HG03135 (cell line): Measurements from ENCODE around the gene DPEP3.
"Not testable (repeated sequence)": the region's sequence is repeated elsewhere in the genome, so short reads cannot be mapped to it uniquely, and the experiment has no call there.

ENCODE experiments used
- ATAC-seq: cut with Tn5 transposase; IDR thresholded peaks from one replicate; pipeline ENCODE4 v1.9.1; 2021; ENCODE audit warnings: mild to moderate bottlenecking, moderate library complexity; ENCODE audit not compliant: unreplicated experiment

DPEP3 gene

DNA sequence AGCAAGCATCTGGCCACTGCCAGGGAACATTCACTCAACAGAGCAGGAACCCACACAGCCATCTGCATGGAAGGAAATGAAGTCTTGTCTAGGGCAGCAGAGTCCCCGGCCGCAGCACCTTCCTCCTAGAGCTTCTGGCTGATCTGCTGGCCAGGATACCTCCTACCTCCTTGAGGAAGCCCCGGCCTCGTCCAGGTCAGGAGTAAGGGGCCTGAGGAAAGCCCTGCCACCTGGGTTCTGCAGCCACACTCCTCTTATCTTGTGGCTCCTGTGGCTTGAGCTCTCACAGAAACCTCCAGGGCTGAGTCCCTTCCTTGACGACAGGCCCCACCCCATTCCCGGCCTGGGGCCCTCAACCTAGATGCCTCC, 13.7 kb upstream of the DPEP3 start:
- not testable (repeated sequence) for ATAC-seq

DNA sequence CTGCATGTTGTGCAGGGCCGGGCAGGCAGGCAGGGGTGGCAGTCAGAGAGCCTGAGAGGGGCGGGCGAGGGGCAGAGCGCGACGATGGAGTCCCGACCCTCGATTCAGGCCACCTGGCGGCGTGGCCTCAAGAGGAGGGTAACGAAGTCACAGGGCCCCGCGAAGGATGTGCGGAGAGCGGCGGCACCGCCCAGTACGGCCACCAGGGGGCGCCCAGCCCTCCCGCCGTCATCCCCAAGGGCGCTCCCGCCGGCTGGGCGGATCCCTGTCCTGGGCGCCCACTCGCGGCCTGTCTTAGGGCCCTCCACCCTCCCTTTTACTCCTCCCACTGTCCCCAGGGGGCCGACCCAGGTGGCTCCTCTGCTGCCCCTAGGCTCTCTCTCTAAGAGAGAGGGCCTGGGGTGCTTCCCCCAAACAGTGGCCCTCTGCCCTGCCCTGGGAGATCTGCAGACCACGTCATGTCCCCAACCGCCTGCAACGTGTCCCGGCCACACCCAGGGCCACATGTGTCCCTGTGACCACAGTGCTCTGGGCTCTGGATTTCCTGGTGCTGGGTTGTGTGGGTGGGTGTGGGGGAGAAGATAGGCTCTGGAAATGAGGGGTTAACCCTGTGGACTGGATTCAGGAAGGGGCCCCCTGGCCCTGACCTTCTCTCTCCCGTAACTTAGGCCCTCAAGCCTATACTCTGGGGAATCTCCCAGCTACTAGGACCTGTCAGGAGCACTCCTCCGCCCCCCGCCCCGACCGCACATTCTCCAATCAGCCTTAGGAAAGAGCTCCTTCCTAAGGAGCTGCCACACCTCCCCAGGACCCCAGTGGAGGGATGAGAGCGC, 13.1 kb upstream of the DPEP3 start:
- ATAC-seq, result peak; percentile 67

DNA sequence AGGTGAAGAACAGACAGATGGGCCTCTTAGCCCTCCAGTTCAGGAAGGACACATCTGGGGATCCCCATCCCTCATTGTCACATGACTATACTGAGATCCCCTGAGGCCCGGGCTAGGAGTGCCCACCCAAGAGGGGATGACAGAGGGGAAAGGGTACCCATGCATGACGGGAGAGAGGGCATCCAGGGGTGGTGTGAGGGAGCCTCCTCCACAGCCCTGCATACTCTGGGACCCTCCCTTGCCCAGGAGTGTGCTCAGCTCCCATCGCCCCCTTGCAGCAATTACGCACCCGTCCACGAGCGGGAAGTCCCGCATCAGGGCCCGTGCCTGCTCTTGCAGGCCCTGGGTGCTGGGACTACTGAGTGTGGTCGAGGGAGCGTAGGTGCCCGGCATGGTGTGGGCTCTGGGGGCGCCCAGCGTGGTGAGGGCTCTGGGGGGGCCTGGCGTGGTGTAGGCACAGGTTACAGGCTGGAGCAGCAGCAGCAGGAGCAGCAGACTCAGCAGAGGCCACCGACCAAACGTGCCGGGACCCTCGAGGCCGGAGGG, 12.4 kb upstream of the DPEP3 start:
- ATAC-seq, result no peak

DNA sequence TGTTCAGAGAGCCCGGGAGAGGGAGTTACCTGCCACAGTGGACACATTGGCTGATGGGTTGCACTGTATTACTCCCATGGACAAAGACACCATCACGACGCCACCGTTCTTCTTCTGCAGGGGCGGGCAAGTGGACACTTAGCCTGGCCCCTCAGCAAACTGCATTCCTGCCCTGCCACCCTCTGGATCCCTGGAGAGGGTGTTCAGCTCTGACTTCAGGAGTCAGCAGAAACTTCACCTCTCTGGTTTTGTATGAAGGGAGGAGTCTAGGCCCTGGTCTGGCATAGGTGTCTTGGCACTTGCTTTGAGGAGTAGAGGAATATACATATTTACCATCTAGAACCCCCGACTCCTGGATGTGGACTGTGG, 9.7 kb upstream of the DPEP3 start:
- ATAC-seq, result no peak

DNA sequence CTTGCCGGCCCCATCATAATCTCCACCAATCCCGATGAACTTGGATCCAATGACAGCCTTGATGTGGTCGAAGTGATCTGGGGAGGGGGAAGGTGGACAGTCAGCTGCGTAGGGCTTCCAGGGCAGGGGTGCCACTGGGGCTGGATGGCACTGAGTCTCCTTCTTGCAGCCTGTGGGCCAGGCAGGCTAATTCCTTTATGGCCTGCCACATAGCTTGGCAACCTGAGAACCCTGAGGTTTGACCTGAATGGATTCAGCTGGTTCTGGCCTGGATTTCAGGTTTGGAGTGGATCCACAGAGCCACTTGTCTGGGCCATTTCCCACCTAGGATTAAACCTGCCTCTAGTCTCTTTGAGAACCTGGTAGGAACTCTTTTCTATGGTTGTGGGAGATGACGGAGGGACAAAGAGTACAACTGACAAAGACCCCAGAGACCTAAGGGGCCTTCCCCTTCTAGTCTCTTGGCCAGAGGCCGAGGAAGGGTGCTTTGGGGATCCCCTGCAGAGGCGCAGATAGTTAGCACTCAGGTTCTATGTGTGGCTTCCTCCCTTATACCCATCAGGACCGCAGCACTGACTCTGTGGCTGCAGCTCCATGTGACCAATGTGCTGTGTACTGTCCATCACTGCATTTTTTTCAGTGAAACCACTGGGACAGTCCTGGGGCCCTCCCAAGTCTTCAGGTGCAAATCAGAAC, 9.2 kb upstream of the DPEP3 start:
- no peak for ATAC-seq

DNA sequence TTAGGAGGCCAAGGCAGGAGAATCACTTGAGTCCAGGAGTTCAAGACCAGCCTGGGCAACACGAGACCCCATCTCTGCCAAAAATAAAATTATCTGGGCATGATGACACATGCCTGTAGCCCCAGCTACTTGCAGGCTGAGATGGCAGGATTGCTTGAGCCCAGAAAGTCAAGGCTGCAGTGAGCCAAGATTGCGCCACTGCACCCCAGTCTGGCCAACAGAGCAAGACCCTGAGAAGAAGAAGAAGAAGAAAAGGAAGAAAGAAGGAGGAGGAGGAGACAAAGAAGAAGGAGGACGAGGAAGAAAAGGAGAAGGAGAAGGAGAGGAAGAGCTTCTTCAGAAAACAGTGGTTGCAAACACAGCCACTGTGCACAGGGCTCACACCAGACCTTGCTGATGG, 8.4 kb upstream of the DPEP3 start:
- no peak for ATAC-seq

DNA sequence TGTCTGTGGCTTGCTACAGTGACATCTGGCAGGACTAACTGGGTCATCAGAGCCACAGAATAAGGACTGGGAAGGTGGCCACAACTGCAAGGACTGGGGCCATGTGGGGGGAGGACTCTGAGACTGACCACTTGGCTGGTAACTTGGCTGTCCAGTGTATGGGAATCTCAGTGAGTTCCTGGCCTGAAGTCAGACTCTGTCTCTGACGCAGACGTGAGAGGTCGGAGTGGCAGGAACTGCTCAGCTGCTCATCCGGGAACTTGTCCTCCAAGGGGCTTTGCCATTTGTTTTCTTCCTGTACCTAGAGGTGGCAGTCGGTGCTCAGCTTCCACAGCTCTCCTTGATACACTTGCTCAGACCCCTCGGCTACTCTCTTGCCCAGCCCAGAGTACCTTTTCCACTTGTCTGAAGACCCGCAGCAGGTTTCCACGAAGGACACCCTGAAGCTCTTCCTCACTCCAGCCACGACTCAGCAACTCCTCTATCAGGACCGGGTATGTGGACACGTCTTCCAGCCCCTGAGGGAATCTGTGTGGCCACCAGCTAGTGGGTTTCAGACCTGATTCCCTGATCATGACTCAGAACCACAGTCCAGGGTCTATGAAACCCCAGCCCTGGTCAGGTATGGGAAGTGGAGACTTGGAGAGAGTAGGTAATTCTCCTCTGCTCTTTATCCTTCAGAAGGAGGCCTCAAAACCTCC, 7.3 kb upstream of the DPEP3 start:
- ATAC-seq, result no peak

DNA sequence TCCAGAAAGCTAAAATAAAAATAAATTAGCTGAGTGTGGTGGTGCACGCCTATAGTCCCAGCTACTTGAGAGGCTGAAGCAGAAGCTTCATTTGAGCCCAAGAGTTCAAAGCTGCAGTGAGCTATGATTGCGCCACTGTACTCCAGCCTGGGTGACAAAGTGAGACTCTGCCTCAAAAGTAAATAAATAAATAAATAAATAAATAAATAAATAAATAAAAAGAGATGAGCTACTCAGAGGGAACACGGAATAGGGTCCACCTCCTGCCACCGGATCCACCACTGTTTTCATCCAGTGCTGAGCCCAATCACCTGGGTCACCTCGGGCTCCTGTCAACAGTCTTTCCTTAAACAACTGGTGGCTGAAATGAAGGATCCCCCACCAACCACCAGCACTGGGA, 6.7 kb upstream of the DPEP3 start:
- ATAC-seq, result no peak

DNA sequence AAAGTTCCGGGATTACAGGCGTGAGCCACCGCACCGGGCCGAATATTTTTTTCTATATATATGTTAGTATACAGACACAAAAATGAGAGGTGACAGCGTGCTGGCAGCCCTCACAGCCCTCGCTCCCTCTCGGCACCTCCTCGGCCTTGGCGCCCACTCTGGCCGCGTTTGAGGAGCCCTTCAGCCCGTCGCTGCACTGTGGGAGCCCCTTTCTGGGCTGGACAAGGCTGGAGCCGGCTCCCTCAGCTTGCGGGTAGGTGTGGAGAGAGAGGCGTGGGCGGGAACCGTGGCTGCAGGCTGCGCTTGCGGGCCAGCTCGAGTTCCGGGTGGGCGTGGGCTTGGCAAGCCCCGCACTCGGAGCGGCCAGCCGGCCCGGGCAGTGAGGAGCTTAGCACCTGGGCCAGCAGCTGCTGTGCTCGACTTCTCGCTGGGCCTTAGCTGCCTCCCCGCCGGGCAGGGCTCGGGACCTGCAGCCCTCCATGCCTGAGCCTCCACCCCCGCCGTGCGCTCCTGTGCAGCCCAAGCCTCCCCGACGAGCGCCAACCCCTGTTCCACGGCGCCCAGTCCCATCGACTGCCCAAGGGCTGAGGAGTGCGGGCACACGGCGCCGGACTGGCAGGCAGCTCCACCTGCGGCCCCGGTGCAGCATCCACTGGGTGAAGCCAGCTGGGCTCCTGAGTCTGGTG, 1.9 kb upstream of the DPEP3 start:
- ATAC-seq, result no peak

DNA sequence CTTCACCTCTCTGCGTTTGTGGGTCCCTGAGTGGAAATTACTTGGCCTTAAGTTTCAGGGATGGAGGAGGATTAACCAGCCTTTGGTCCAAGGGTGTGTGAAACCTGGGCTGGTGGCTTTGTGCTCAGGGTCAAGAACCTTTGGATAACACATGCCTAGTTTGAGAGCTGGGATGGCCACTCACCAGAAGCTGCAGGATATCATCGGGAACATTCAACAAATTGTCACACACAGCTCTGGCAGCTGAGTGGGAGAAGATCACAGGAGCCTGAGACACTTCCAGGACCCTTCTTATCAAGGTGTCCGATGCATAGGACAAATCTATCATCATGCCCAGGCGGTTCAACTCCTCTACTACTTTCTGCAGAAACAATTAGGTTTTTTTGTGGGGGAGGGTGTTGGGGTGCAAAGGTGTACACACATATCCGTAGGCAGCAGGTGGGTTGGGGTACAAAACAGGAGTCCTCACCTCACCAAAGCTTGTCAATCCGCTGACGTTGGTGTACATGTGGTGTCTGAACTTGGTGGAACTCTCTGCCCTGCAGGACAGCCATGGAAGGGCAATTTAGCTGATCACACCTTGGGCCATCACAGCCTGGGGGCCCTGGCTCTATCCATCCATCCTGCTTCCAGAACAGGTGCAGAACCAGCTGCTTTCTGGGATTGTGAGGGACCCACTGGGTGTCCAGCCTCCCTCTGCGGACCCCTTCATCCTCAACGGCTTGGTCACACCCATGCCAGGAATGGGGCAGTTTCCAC, 2.7 kb downstream of the DPEP3 start:
- no peak for ATAC-seq

DNA sequence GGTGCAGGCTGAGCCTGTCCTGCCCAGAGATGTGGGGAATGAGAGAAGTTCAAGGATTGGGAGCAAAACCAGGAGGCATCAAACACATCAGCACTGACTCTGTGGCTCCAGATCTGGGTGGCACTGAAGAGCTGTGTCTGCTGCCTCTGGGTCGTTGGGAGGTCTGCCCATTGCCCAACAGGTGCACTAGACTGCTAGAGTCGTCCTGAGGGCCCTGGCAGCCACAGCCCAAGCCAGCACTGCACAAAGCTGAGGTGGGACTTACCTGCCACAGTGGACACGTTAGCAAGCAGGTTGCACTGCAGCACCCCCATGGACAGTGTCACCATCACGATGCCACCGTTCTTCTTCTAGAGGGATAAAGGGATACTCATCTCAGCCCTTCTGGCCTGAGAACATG, 3.3 kb downstream of the DPEP3 start:
- no peak for ATAC-seq

DNA sequence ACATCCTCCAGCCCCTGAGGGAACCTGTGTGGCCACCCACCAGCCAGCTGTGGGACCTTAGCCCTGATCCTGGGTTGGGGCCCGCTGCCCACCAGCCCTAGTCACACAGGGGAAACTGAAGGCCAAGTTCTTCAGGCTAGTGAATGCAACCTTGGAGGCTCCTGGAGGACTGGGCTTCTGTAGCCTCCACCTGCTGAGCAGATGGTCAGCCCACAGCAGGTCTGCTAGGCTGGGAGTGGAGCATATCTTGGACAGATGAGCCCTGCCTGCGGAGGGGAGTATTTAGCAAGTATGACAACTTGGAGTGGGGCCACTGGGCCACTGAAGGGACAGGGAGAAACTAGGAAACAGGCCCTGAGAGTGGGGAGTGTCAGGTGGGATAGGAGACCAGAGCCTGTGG, 4.1 kb downstream of the DPEP3 start:
- no peak for ATAC-seq

DNA sequence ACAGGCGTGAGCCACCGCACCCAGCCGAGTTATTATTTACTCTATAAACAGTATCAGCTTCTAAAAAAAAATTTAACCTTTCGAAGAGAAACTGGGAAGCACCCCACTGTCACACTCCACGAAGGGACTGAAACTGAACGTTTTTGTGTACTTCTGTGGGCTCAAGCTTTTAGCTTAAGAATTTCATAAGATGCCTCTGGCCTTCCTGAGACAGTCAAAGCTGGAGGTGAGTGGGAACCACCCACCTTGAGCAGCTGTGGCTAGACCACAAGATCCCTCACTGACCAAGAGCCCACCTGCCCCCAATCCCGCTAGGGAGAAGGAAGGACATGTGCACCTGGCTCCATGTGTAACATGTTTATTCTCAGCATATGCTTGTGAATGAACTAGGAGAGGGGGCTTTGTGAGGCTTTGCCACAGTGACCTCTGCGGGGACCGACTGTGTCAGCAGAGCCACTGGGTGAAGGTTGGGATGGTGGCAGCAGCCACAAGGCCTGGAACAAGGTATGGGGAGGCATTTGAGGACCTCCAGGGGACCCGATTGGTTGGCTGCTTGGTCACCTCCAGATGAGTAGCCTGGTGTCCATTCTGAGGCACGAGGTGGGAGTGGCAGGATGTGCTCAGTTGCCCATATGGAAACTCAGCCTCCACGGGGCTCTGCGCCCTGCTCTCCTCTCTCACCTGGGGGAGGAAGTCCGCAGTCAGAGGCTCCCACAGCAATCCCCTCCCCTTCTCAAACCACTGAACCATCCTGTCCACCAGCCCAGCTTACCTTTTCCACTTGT, 4.8 kb downstream of the DPEP3 start:
- no peak for ATAC-seq

DNA sequence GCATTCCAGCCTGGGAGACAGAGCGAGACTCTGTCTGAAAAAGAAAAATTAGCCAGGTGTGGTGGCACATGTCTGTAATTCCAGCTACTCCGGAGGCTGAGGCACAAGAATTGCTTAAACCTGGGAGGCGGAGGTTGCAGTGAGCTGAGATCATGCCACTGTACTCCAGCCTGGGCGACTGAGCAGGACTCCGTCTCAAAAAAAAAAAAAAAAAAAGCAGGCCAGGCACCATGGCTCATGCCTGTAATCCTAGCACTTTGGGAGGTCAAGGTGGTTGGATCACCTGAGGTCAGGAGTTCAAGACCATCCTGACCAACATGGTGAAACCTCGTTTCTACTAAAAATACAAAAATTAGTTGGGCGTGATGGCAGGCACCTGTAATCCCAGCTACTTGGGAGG, 8.0 kb downstream of the DPEP3 start:
- ATAC-seq, result not testable (repeated sequence)

DNA sequence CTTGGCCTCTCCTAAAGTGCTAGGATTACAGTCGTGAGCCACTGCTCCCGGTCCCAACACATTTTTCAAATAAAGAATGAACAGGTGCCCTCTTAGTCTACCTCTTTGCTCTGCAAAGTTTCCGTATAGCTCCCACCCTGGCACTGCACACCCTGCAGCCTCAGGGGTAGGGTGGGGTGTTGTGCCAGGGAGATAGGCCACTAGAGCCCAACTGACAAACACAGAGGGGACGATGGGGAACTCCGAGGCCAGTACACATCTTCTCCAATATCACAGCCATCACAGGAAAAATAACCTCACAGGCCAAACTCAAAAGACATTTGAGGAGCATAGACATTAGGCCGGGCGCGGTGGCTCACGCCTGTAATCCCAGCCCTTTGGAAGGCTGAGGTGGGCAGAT, 9.2 kb downstream of the DPEP3 start:
- ATAC-seq, result no peak

DNA sequence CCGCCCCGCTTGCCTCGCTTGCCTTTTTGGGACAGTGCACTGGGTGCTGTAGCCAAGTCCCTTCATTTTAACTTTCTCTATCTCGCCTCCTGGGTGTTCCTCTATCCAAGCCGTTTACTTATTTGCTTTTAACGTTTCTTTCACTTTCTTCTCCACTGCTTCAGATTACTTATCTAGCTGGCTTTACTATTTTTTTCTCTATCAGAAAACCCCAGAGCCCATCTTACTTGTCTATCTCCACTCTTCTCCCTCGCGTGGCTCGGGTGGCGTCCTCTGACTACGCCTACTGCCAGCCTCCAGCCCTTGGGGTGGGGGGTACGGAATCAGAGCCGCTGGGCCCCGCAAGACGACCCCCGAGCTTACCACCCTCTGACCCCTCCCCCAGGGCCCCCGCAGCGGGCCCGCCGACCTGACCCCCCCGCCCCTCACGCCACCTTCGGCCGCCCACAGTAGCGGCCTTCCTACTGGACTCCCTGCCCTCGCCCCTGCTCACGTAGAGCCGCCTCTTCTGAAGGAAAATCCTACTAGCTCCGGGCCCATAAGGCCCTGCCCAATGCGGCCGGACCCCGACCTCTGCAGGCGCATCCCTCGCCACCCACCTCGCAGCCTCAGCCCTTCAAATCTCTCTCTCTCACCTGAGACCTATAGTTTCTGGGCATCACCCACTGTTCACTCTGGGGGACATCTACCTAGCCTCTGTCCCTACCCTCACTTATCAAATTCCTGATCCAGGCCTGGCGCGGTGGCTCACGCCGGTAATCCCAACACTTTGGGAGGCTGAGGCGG, 10.9 kb downstream of the DPEP3 start:
- ATAC-seq, result peak; percentile 26

DNA sequence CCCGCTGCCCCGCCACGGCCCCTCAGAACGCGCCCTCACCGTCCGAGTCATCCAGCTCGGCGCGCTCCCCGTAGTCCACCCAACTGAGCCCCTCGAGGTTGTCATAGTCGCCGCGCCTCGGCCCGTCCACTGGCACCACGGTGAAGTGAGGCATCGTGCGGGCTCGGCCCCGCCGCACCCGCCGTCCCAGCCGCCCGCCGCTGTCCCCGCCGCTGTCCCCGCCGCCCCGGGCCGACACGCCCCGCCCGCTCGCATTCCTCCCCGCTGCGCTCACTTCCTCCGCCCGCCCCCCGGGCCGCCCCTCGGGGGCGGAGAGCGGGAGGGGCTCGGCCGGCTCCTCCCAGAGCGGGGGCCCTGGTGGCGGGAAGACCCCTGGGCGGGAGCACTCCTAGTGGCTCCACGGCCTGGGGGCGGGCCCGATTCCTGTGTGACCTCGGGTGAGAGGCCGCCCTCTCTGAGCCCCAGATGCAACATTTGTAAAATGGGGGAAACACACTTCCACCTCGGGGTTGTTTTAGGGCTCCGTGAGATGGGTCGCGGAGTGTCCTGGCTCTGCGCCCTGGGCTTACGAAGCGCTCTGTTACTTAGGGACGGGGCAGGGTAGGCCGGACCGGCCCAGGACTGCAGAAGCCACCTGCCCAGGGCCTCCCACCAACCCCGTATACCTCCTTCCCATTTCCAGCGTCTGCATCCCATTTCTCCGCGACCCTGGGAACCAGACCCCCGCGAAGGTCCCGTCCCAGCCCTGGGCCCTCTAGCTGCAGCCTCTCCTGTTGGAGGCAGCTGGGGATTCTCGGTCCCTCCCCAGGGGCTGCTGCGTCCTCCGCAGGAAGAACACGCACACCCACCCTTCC, 11.7 kb downstream of the DPEP3 start, which contains the start of gene SLC12A4:
TSS of gene SLC12A4 (minus strand) at position 238 of the 854 bp plus-strand sequence. CDS start at position 154, 84 bp downstream.
- peak; percentile 79 for ATAC-seq

DNA sequence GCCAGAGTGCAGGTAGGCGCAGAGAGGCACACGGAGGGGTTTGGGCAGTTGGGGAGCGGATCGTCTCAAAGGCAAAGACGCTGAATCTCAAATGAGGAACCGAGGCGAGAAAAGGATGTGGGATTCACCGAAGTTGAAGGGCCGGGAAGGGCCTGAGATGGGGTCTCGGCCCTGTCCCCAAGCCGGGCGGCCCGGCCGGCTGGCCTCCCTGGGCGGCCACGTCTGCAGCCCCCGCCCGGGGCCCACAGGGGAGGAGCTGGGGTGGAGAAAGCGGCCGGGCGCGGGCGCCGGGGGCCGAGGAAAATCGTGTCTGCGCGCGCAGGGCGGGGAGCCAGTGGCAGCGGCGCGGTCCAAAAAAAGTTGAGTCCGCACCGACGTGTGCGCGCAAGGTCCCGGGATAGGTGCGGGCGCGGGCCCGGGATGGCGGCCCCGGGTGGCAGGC, 12.3 kb downstream of the DPEP3 start:
- ATAC-seq, result peak; percentile 18
